H1 (cell line): ENCODE measurements around the gene HSF4. TPM values are rescaled to one million over a fixed set of nuclear protein-coding genes. Genes with fewer than 3 reads are reported as not detected.

Experiments
- BRCA1 ChIP-seq: IDR thresholded peaks from 2 replicates; pipeline ENCODE4 v1.6.1; 2012; ENCODE audit warnings: low read depth, low read length, improper control_type of control experiment
- EP300 ChIP-seq, 2 experiments: IDR thresholded peaks; 1 replicate in 1 of 2; 2 replicates in 1 of 2; pipeline ENCODE4 v1.6.1; 2011 to 2012; ENCODE audit warnings: low read depth in 2 of 2, low read length in 2 of 2, mild to moderate bottlenecking in 2 of 2, borderline replicate concordance in 1 of 2, inconsistent platforms in 1 of 2, moderate library complexity in 1 of 2
- TAF1 ChIP-seq: IDR thresholded peaks from 2 replicates; pipeline ENCODE4 v1.6.1; 2011; ENCODE audit warnings: mild to moderate bottlenecking, low read depth, low read length
- USF2 ChIP-seq: IDR thresholded peaks from 2 replicates; pipeline ENCODE4 v1.6.1; 2011; ENCODE audit warnings: low read length, improper control_type of control experiment
- polyA plus RNA-seq, 7 experiments: library from polyadenylated mRNA; depleted of rRNA in 3 of 7; stranded (reverse) in 5 of 7; unstranded in 2 of 7; fragments of >200 nt in 5 of 7; fragments of 200-250 nt in 2 of 7; gene quantifications; 1 replicate in 5 of 7; 2 replicates in 1 of 7; 4 replicates in 1 of 7; pipeline versions ENCODE4 v1.2.1 to v1.2.3, GENCODE V29; 2011 to 2013; ENCODE audit warnings: missing spikeins in 2 of 7, mixed read lengths in 2 of 7
- total RNA-seq: library from RNA; stranded (reverse); fragmentation: NEBNext Ultra II Directional; extraction: Animal tissue kit (Norgen Biotek cat#: 25700); gene quantifications from 2 replicates; pipeline ENCODE4 v1.2.1, GENCODE V29; 2021

HSF4 gene
- total and polyA plus RNA-seq, 2 of the 8 experiments (the other 6 are each of a cell fraction or from before 2014, with no cell fraction given): 0.14 TPM; not detected in 1

- TF ChIP-seq USF2 (no peak), BRCA1 (no peak), TAF1 (no peak), EP300 (IDR thresholded peaks at IDR 0.05; ENCODE audit: borderline replicate concordance in 1 of 2, low read depth in 2 of 2, low read length in 2 of 2) (no peak)
These were observed 35.7 kb upstream of the HSF4 start (continued) for GRCh38 chr16:67128887-67129286.
